Activated CD4-positive, alpha-beta T cell treated with anti-CD3 and anti-CD28 coated beads, Interleukin-2, amount 10 ng/mL, durations not matched to agents 24 days and 14 days (primary cell): ENCODE measurements around the gene TAX1BP3. TPM values are rescaled to one million over a fixed set of nuclear protein-coding genes. Genes with fewer than 3 reads are reported as not detected.
"Not testable (repeated sequence)": the region's sequence is repeated elsewhere in the genome, so short reads cannot be mapped to it uniquely, and the experiment has no call there.

ENCODE experiments used
- DNase-seq: peaks from one replicate; pipeline ENCODE4 v3.0.0; 2022
- H3K27ac Mint-ChIP-seq: one replicate; pipeline ENCODE4 v1.8.0; 2022; ENCODE audit warnings: mild to moderate bottlenecking, mixed read lengths
- H3K27me3 Mint-ChIP-seq: one replicate; pipeline ENCODE4 v1.8.0; 2022; ENCODE audit warnings: mixed read lengths
- H3K36me3 Mint-ChIP-seq: one replicate; pipeline ENCODE4 v1.8.0; 2022; ENCODE audit warnings: low read depth, mild to moderate bottlenecking, mixed read lengths
- H3K4me1 Mint-ChIP-seq: one replicate; pipeline ENCODE4 v1.8.0; 2021; ENCODE audit warnings: mixed read lengths
- H3K4me3 Mint-ChIP-seq: one replicate; pipeline ENCODE4 v1.8.0; 2022; ENCODE audit warnings: mild to moderate bottlenecking, moderate library complexity, mixed read lengths
- H3K9me3 Mint-ChIP-seq: one replicate; pipeline ENCODE4 v1.8.0; 2021; ENCODE audit warnings: mixed read lengths
- intact Hi-C: fragments of 100-400 bp; cut with micrococcal nuclease; formaldehyde crosslinking; loops from one replicate; pipeline ENCODE4 v1.15.1; 2023
- total RNA-seq: library from RNA; stranded (reverse); gene quantifications from 2 replicates; pipeline ENCODE4 v1.2.3, GENCODE V29; 2022

The TAX1BP3 gene, protein sequence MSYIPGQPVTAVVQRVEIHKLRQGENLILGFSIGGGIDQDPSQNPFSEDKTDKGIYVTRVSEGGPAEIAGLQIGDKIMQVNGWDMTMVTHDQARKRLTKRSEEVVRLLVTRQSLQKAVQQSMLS
- total RNA-seq: 28.7 and 29.0 TPM in 2 replicates

DNA sequence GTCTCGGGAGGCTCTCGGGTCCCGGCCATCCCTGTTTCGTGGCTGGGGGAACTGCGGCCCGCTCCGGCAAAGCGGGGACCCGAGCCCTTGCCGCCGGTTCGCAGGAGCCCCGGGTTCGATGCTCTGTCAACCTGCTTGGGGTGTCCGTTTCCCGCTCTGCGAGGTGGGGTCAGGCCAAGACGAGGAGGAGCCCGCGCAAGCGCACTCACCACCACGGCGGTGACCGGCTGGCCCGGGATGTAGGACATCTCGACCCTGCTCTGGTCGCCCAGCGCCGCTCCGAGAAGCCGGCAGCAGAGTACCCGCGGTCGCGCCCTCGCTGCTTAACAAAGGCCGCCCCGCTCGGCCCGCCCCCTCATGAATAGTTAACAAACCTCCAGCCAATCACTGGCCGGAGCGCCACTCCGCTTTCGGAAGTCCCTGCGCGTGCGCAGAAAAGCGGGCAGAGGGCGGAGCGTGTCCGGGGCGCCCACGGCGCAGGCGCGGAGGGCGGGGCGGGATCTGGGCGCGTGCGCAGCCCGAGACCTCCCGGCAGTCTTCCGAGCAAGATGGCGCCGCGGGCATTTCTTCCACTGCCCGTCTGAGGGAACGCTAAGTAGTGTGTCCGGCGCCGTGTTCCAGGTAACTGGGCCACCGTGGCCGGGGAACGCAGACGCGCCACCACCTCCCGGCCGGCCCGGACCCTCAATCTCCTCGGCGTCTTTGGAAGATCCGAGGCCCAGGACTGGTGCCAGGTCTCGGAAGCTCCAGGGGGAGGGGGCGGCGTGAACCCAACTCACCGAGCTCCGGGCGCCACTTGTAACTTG, at the start of gene TAX1BP3, which contains the start of gene EMC6:
Gene TAX1BP3 (minus strand): TSS at position 300 of the 806 bp plus-strand sequence. CDS start 52 bp downstream, at position 248.
Gene EMC6 (plus strand): TSS at position 534 of the 806 bp plus-strand sequence. CDS start 335 bp downstream, outside the sequence.
- no peaks in the 10 kb centered on the region for H3K9me3 Mint-ChIP-seq
- intact Hi-C loops: loop anchor here (1.0 kb wide), 2 partner anchors 32 to 43 kb away; partner anchors contain the start of genes CTNS and SHPK
- peak; percentile 100 for DNase-seq
- peaks cover 22% of the 10 kb centered on the region for H3K36me3 Mint-ChIP-seq
- no peaks in the 10 kb centered on the region for H3K27me3 Mint-ChIP-seq
- H3K4me1 Mint-ChIP-seq: peaks cover 25% of the 10 kb centered on the region
- peak within 1 kb of the TSS; percentile 92 for H3K4me3 Mint-ChIP-seq
- peak within 1 kb of the TSS; percentile 93 for H3K27ac Mint-ChIP-seq

DNA sequence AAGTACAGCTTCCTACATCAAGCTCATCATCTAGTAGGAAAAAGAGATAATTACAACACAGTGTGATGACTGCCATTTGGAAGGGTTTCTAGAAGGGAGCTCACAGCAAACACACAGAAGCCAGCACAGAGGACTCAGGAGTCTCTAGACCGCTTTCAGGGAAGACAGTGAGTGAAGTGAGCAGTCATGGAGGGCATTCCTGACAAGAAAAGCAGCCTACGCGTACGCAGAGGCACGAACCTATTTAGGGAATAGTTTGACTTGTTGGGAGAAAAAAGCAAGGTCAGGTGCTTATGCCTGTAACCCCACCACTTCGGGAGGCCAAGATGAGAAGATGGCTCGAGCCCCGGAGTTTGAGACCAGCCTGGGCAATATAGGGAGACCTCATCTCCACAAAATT, 46.9 kb upstream of the TAX1BP3 start:
- H3K27me3 Mint-ChIP-seq: no peaks in the 10 kb centered on the region
- H3K4me3 Mint-ChIP-seq: peak overlapping the region; percentile 45
- peaks cover 75% of the 10 kb centered on the region for H3K36me3 Mint-ChIP-seq

DNA sequence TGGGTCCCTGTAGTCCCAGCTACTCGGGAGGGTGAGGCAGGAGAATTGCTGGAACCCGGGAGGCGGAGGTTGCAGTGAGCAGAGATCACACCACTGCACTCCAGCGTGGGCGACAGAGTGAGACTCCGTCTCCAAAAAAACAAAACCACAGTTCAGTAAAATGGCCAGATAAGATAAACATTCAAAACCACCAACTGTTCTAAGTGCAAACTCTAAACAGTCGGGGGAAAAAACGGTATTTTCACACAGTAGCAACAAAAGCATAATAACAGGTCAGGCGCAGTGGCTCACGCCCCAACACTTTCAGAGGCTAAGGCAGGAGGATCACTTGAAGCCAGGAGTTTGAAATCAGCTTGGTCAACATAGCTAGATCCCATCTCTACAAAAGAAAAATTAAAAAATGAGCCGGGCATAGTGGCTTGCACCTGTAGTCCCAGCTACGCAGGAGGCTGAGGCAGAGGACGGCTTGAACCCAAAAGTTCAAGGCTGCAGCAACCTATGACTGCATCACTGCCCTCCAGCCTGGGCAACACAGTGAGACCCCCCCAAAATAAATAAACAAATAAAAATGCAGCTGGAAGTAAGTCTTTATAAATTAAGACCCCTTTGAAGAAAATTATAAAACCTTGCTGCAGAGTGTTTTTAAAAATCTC, 44.6 kb upstream of the TAX1BP3 start:
- intact Hi-C loops: no loop called here
- H3K27me3 Mint-ChIP-seq: no peaks in the 10 kb centered on the region
- peak overlapping the region; percentile 89 for H3K27ac Mint-ChIP-seq
- H3K9me3 Mint-ChIP-seq: no peaks in the 10 kb centered on the region
- peaks cover 59% of the 10 kb centered on the region for H3K36me3 Mint-ChIP-seq
- DNase-seq: peak; percentile 78
- peaks cover 64% of the 10 kb centered on the region for H3K4me1 Mint-ChIP-seq
- H3K4me3 Mint-ChIP-seq: peak overlapping the region; percentile 71

More for the DNA sequence above, 46.9 kb upstream of the TAX1BP3 start:
- Mint-ChIP-seq H3K27ac (peak overlapping the region; percentile 78), H3K4me1 (peaks cover 63% of the 10 kb centered on the region), H3K9me3 (no peaks in the 10 kb centered on the region)
- intact Hi-C loops: no loop called here
- no peak for DNase-seq

DNA sequence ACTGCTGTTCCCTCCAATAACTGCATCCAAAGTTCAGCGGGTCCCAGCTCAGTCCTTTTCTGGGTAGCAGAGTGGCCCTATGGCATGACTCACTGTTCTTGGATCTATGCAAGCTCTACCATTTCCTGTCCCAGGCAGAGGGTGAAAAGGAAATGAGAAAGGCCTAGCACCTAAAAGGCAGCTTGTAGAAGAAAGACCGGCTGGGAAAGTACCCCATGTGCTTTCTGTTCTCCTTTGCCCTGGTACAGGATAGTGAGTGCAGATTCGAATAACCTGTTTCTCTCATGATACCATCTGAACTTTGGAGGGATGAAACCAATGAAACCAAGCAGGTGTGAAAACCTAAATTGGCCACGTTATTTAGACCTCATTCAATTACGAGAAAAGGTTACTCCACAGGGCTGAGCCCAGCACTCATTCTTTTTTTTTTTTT, 42.6 kb upstream of the TAX1BP3 start:
- intact Hi-C loops: loop anchor here (1.0 to 2.0 kb wide), 5 partner anchors 12 to 74 kb away; partner anchors contain the start of genes CTNS, EMC6, HASPIN and P2RX5
- DNase-seq: peak; percentile 94
- Mint-ChIP-seq H3K4me3 (peak overlapping the region; percentile 59), H3K27ac (peak overlapping the region; percentile 85), H3K27me3 (no peaks in the 10 kb centered on the region), H3K4me1 (peaks cover 51% of the 10 kb centered on the region), H3K9me3 (no peaks in the 10 kb centered on the region), H3K36me3 (peaks cover 43% of the 10 kb centered on the region)

DNA sequence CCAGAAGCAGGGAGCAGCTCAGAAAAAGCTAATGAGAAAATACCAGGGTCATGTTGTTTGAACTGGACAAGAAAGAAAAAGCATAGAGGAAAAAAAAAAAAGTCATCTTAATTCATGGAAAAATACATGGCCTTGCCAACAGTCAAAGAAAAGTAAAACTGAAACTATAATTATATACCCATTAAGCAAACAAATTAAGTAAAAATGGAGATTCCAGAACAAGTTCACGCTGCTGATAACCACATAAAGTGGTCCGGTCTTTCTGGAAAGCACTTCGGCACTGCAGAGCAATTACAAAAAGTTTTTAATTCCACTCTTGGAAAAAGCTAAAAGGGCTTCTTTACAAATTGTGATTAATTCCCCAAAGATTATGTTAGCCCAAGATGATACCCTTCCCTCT, 40.0 kb upstream of the TAX1BP3 start:
- Mint-ChIP-seq H3K27ac (peak overlapping the region; percentile 37), H3K4me1 (peaks cover 41% of the 10 kb centered on the region), H3K9me3 (no peaks in the 10 kb centered on the region), H3K36me3 (peaks cover 39% of the 10 kb centered on the region), H3K4me3 (peak overlapping the region; percentile 22), H3K27me3 (no peaks in the 10 kb centered on the region)
- intact Hi-C loops: no loop called here
- no peak for DNase-seq

DNA sequence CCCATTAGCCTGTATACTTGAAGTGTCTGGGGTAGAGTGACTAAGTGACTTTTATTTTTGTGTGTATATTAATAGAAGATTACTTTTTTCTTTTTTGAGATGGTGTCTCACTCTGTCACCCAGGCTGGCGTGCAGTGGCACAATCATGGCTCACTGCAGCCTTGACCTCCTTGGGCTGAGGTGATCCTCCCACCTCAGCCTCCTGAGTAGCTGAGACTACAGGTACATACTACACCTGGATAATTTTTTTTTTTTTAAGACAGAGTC, 37.3 kb upstream of the TAX1BP3 start:
- DNase-seq, H3K9me3 Mint-ChIP-seq, H3K4me3 Mint-ChIP-seq, H3K27ac Mint-ChIP-seq, H3K27me3 Mint-ChIP-seq, intact Hi-C loops: not testable (repeated sequence)
- H3K4me1 Mint-ChIP-seq: peaks cover 25% of the 10 kb centered on the region
- peaks cover 37% of the 10 kb centered on the region for H3K36me3 Mint-ChIP-seq

DNA sequence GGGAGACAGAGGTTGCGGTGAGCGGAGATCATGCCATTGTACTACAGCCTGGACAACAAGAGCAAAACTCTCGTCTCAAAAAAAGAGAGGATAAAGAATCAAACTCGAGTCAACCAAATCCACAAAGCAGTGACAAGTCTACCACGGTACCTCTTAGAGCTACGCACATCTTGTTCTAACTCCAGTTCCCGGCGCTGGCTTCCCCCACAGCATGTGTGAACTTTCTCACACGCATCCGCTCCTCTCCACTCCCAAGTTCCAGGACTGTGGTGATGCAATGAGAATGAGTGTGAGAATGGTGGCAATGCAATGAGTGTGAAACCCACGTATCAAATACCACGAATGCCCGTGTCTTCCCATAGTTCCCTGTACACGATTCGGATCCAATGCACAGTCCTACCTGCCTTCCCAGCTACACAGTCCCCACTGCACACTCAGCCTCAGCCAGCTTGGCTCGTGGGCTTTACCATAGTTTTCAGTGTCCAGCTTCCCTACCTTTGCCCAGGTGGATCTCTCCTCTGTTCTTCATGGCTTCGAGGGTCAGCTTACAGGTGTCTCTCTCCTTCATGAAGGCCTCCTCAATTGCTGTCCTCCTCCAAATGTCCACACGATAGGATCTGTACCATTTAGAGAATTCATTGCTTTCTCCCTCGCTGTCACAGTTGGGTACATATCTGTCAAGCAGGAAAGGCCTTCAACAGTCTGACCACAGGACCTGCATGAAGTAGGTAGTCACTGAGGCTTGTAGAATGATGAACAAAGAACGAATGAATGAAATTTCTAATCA, 36.7 kb upstream of the TAX1BP3 start:
- intact Hi-C loops: no loop called here
- Mint-ChIP-seq H3K9me3 (peaks cover 3% of the 10 kb centered on the region), H3K4me1 (peaks cover 22% of the 10 kb centered on the region), H3K27me3 (no peaks in the 10 kb centered on the region), H3K27ac (no peak overlapping the region), H3K4me3 (no peak overlapping the region), H3K36me3 (peaks cover 38% of the 10 kb centered on the region)
- DNase-seq: no peak

DNA sequence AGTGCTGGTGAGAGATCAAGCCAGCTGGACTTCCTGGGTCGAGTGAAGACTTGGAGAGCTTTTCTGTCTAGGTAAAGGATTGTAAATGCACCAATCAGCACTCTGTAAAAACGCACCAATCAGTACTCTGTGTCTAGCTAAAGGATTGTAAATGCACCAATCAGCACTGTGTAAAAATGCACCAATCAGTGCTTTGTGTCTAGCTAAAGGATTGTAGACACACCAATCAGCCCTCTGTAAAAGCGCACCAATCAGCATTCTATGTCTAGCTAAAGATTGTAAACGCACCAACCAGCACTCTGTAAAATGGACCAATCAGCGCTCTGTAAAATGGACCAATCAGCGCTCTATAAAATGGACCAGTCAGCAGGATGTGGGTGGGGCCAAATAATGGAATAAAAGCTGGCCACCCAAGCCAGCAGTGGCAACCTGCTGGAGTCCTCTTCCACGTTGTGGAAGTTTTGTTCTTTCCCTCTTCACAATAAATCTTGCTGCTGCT, 33.7 kb upstream of the TAX1BP3 start:
- H3K27me3 Mint-ChIP-seq, H3K4me1 Mint-ChIP-seq, H3K9me3 Mint-ChIP-seq, H3K4me3 Mint-ChIP-seq, intact Hi-C loops, H3K27ac Mint-ChIP-seq, DNase-seq: not testable (repeated sequence)
- peaks cover 37% of the 10 kb centered on the region for H3K36me3 Mint-ChIP-seq

DNA sequence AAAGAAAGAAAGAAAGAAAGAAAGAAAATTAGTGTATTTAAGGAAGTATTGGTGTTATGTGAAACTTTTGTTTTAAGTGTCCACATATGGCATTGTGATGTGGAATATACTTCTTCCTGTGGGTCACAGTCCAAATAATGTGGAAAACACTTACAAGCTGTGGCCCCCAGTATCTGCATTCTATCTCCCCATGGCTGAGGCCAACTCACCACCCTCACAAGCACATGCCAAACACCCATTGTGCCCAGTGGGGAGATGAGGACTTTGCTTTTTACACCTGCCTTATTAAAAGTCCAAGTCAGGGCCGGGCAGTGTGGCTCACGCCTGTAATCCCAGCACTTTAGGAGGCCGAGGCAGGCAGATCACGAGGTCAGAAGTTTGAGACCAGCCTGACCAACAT, 31.6 kb upstream of the TAX1BP3 start:
- peaks cover 9% of the 10 kb centered on the region for H3K4me1 Mint-ChIP-seq
- intact Hi-C loops: no loop called here
- no peak overlapping the region for H3K4me3 Mint-ChIP-seq
- H3K9me3 Mint-ChIP-seq: peaks cover 7% of the 10 kb centered on the region
- no peak for DNase-seq
- no peaks in the 10 kb centered on the region for H3K27me3 Mint-ChIP-seq
- peaks cover 29% of the 10 kb centered on the region for H3K36me3 Mint-ChIP-seq
- H3K27ac Mint-ChIP-seq: no peak overlapping the region

DNA sequence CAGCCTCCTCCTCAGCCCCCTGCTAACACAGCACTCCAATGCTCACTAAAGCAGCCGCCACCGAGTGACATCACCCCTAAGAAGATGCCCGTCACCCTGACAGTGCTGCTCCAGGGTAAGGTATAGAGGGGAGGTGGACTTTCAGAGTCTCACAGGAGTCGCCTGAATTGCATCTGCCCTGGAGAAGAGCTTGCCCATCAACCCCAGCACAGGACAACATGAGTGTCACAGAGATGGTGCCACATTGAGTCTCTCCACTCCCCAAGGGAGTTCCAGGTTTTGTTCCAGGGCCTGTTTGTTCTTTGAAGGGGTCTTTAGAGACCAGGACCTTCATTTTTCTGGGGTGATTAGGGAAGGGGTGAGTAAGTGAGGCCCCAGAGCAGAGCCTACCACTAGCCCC, 29.8 kb upstream of the TAX1BP3 start:
- peak overlapping the region; percentile 58 for H3K27ac Mint-ChIP-seq
- DNase-seq: no peak
- intact Hi-C loops: no loop called here

DNA sequence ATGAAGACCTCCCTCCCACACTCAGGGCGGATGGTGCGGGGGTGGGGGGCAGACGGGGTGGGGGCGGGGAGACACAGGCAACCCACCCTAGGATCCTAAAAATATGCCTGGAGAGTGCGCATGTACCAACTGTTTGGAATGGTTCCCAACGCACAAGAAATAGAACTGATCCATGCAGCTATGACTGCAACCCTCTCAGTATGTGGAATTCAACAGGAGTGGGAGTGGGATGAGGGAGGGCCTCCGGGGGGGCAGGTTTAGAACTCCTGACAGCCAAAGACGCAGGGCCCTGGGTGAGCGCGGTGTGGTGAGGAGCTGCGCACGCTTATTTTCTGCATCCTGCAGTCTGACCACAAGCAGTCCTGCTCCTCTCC, 28.7 kb upstream of the TAX1BP3 start:
- Mint-ChIP-seq H3K36me3 (peaks cover 21% of the 10 kb centered on the region), H3K9me3 (peaks cover 4% of the 10 kb centered on the region), H3K4me1 (peaks cover 29% of the 10 kb centered on the region), H3K27me3 (no peaks in the 10 kb centered on the region), H3K4me3 (no peak overlapping the region), H3K27ac (no peak overlapping the region)
- DNase-seq: no peak
- intact Hi-C loops: no loop called here

More for the DNA sequence above, 29.8 kb upstream of the TAX1BP3 start:
- Mint-ChIP-seq H3K27me3 (no peaks in the 10 kb centered on the region), H3K36me3 (peaks cover 31% of the 10 kb centered on the region), H3K4me1 (peaks cover 22% of the 10 kb centered on the region), H3K9me3 (peaks cover 7% of the 10 kb centered on the region), H3K4me3 (peak overlapping the region; percentile 22)

DNA sequence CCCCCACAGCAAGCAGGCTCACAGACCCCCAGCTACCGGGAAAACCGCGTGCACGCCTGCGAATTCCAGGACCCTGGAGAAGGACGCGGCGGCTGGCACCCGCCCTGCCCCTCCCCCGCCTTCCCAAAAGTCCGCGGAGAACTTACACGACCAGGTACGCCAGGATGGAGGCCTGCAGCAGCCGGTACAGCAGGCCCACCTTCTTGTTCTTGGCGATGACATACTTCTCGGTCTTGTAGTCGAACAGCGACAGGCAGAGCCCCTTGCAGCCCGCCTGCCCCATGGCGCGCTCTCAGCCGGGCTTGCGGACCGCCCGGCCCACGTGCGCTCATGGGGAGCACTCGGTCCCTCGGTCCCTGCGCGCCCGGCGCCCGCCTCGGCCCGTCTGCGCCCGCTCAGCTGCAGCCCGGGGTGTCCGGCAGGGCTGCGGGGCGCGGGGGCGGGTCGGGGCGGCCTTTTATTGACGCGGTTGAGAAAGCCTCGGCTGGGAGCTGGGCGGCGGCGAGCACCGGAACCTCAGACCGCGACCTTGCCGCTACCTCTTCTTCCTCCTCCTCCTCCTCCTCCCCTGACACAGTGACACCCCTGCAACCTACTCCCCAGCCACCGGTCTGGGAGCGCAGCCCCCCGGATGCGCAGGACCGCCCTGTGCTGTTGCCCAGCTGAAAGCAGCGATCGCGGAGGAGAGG, 27.5 kb upstream of the TAX1BP3 start, which contains the start of gene P2RX5:
Gene P2RX5 (minus strand): TSS at position 433 of the 689 bp plus-strand sequence. CDS start 150 bp downstream, at position 283.
- Mint-ChIP-seq H3K27me3 (no peaks in the 10 kb centered on the region), H3K9me3 (peaks cover 4% of the 10 kb centered on the region), H3K4me1 (peaks cover 30% of the 10 kb centered on the region), H3K27ac (peak within 1 kb of the TSS; percentile 95), H3K36me3 (peaks cover 22% of the 10 kb centered on the region), H3K4me3 (peak within 1 kb of the TSS; percentile 96)
- DNase-seq: peak; percentile 86
- intact Hi-C loops: loop anchor here (1.0 kb wide), 1 partner anchor 15 kb away; no protein-coding TSS in a partner anchor
